ENCODE measurements around the gene FOXN3.

The FOXN3 gene

DNA sequence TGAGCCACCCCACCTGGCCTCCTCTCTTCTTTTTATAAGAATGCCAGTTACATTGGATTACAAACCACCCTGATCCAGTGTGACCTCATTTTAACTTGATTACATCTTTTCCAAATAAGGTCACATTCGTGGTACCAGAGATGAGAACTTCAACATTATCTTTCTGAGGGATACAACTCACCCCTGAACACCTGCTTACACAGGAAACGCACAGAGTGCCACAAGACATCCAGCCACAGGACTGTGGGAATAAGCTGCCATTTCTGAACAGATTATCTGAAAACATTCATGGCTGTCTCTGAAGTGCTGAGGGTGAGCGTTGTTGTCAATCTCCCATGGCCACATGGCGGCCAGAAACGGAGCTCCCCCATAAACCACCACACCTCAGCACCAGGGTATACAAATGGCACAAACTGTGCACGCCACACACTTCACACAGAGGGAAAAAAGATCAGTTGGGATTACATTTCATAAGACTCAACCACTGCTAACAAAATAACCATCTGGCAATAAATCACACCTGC, 23.7 kb downstream of the FOXN3 start:
- H3K27me3 ChIP-seq (ENCODE audit: insufficient read depth, poor library complexity, severe bottlenecking) = no peaks in the 10 kb centered on the region
- no peak overlapping the region for H3K27ac ChIP-seq (replicated peaks)
- H3K4me3 ChIP-seq (replicated peaks; ENCODE audit: insufficient read depth, low read length) = no peak overlapping the region
- no peak for TF ChIP-seq GABPA (IDR thresholded peaks at IDR 0.05; ENCODE audit: low read depth)
- TF ChIP-seq POLR2AphosphoS5 (IDR thresholded peaks at IDR 0.05; ENCODE audit: low read depth) = no peak
- TF ChIP-seq, protein P1, sequence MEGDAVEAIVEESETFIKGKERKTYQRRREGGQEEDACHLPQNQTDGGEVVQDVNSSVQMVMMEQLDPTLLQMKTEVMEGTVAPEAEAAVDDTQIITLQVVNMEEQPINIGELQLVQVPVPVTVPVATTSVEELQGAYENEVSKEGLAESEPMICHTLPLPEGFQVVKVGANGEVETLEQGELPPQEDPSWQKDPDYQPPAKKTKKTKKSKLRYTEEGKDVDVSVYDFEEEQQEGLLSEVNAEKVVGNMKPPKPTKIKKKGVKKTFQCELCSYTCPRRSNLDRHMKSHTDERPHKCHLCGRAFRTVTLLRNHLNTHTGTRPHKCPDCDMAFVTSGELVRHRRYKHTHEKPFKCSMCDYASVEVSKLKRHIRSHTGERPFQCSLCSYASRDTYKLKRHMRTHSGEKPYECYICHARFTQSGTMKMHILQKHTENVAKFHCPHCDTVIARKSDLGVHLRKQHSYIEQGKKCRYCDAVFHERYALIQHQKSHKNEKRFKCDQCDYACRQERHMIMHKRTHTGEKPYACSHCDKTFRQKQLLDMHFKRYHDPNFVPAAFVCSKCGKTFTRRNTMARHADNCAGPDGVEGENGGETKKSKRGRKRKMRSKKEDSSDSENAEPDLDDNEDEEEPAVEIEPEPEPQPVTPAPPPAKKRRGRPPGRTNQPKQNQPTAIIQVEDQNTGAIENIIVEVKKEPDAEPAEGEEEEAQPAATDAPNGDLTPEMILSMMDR (IDR thresholded peaks at IDR 0.05; ENCODE audit: insufficient read depth, low read length) = no peak
- TF ChIP-seq, protein P2, sequence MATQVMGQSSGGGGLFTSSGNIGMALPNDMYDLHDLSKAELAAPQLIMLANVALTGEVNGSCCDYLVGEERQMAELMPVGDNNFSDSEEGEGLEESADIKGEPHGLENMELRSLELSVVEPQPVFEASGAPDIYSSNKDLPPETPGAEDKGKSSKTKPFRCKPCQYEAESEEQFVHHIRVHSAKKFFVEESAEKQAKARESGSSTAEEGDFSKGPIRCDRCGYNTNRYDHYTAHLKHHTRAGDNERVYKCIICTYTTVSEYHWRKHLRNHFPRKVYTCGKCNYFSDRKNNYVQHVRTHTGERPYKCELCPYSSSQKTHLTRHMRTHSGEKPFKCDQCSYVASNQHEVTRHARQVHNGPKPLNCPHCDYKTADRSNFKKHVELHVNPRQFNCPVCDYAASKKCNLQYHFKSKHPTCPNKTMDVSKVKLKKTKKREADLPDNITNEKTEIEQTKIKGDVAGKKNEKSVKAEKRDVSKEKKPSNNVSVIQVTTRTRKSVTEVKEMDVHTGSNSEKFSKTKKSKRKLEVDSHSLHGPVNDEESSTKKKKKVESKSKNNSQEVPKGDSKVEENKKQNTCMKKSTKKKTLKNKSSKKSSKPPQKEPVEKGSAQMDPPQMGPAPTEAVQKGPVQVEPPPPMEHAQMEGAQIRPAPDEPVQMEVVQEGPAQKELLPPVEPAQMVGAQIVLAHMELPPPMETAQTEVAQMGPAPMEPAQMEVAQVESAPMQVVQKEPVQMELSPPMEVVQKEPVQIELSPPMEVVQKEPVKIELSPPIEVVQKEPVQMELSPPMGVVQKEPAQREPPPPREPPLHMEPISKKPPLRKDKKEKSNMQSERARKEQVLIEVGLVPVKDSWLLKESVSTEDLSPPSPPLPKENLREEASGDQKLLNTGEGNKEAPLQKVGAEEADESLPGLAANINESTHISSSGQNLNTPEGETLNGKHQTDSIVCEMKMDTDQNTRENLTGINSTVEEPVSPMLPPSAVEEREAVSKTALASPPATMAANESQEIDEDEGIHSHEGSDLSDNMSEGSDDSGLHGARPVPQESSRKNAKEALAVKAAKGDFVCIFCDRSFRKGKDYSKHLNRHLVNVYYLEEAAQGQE (IDR thresholded peaks at IDR 0.05; ENCODE audit: insufficient replicate concordance, low read depth) = no peak
- TF ChIP-seq SPI1 (IDR thresholded peaks at IDR 0.05; ENCODE audit: borderline replicate concordance, low read depth) = no peak
- DNase-seq (ENCODE audit: low read depth in 1 of 2, low spot score in 1 of 2) = no peak

DNA sequence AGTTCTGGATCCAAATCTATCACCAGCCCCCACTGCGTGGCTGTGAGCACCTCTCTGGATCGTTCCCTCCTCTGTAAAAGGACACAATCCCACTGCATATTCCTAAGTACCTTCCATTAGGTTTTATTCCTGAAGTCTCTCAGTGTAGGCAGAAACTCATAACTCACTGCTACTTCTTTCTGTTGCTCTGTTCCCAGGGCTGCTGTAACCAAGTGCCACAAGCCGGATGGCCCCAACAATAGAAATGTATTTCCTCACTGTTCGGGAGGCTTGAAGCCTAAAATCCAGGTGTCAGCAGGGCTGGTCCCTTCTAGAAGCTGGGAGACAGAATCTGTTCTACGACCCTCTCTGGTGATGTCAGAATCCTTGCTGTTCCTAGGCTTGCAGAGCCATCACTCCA, 24.9 kb downstream of the FOXN3 start:
- no peak overlapping the region for H3K4me3 ChIP-seq (replicated peaks; ENCODE audit: insufficient read depth, low read length)
- TF ChIP-seq POLR2AphosphoS5 (IDR thresholded peaks at IDR 0.05; ENCODE audit: low read depth) (no peak), SPI1 (IDR thresholded peaks at IDR 0.05; ENCODE audit: borderline replicate concordance, low read depth) (no peak)
- H3K27ac ChIP-seq (replicated peaks) = no peak overlapping the region
- H3K27me3 ChIP-seq (ENCODE audit: insufficient read depth, poor library complexity, severe bottlenecking) = no peaks in the 10 kb centered on the region
- no peak for DNase-seq (ENCODE audit: low read depth in 1 of 2, low spot score in 1 of 2)

DNA sequence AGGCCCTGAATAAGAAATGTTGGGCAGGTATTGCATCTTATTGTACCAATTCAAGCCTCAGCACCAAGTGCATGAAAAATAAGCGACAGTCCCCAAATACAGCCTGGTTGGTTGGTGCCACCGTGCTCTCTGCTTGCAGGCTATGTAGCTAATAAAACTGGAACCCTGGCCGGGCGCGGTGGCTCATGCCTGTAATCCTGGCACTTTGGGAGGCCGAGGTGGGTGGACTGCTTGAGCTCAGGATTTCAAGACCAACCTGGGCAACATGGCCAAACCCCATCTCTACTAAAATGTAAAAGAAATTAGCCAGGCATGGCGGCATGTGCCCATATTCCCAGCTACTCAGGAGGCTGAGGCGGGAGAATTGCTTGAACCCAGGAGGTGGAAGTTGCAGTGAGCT, 25.5 kb downstream of the FOXN3 start:
- TF ChIP-seq GABPA (IDR thresholded peaks at IDR 0.05; ENCODE audit: low read depth) = no peak
- no peak for TF ChIP-seq POLR2AphosphoS5 (IDR thresholded peaks at IDR 0.05; ENCODE audit: low read depth)
- TF ChIP-seq, protein P2 (IDR thresholded peaks at IDR 0.05; ENCODE audit: insufficient replicate concordance, low read depth) = no peak
- no peak for TF ChIP-seq SPI1 (IDR thresholded peaks at IDR 0.05; ENCODE audit: borderline replicate concordance, low read depth)
- TF ChIP-seq, protein P1 (IDR thresholded peaks at IDR 0.05; ENCODE audit: insufficient read depth, low read length) = no peak
- no peak overlapping the region for H3K4me3 ChIP-seq (replicated peaks; ENCODE audit: insufficient read depth, low read length)
- DNase-seq (ENCODE audit: low read depth in 1 of 2, low spot score in 1 of 2) = no peak
- H3K27ac ChIP-seq (replicated peaks) = no peak overlapping the region
- no peaks in the 10 kb centered on the region for H3K27me3 ChIP-seq (ENCODE audit: insufficient read depth, poor library complexity, severe bottlenecking)

DNA sequence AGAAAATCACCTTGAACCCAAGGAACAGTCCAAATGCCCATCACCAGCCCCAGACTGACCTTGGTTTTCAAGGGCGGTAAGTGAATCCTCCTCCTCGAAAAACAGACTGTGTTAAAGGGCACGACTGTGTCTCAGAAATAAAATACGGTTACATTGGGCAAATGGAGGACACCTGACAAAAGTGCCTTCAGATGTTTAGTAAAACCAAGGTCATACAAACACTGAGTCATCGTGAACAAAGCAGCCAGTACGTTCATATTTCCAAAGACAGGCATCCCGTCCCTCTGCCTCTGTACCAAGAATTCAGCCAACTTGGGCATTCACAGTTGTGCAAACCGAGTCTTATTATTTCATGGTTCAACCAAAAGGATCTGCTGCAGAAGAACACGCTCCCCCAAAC, 25.9 kb downstream of the FOXN3 start:
- no peak overlapping the region for H3K4me3 ChIP-seq (replicated peaks; ENCODE audit: insufficient read depth, low read length)
- TF ChIP-seq SPI1 (IDR thresholded peaks at IDR 0.05; ENCODE audit: borderline replicate concordance, low read depth) (no peak), POLR2AphosphoS5 (IDR thresholded peaks at IDR 0.05; ENCODE audit: low read depth) (no peak), GABPA (IDR thresholded peaks at IDR 0.05; ENCODE audit: low read depth) (no peak)
- TF ChIP-seq, protein P1 (IDR thresholded peaks at IDR 0.05; ENCODE audit: insufficient read depth, low read length) = no peak
- TF ChIP-seq, protein P2 (IDR thresholded peaks at IDR 0.05; ENCODE audit: insufficient replicate concordance, low read depth) = no peak
- H3K27me3 ChIP-seq (ENCODE audit: insufficient read depth, poor library complexity, severe bottlenecking) = no peaks in the 10 kb centered on the region
- no peak for DNase-seq (ENCODE audit: low read depth in 1 of 2, low spot score in 1 of 2)
- H3K27ac ChIP-seq (replicated peaks) = no peak overlapping the region

Data from HL-60 (cell line).